Activated naive CD8-positive, alpha-beta T cell treated with anti-CD3 and anti-CD28 coated beads, Interleukin-2, amount 50 U/mL, for 16 hours (primary cell): ENCODE results near the gene HSPA4L.
A peak's percentile ranks its signal among the peaks of the same experiment; 100 is the strongest.

Experiments
- DNase-seq: peaks from one replicate; pipeline ENCODE4 v3.0.0-alpha.2; 2020; ENCODE audit warnings: low read depth, low spot score

Gene HSPA4L

DNA sequence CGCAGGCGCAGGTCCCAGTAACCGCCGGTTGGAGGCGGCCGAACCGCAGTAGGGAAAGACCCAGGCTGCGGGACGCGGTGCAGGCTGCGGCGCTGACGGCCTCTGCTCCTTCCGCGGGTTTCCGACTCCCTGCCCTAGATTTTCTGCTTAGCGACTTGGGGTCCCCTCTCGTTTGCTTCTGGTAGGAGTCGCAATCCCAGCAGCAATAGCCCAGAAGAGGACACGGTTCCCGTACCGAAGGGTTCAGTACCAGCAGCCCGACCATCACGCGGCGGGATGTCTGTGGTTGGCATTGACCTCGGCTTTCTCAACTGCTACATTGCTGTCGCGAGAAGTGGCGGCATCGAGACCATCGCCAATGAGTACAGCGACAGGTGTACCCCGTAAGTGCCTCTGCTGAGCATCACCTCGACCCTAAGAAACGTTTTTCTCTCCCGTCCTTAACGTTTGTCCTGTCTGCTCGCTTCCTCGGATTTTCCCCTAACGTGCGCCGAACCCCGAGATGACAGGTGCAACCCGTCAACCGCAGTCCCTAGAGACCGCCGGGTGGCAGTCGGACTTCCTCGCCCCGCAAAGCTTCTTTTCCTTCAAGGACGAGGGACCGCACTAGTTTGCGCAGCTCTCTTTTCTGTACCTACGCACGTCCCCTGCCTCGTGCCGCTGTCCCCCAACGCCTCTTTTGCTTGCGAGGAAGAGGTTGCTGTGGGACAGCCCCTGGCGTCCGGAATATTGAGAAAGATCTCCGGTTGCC is at the start of gene HSPA4L:
TSS of gene HSPA4L (plus strand) at position 48 of the 751 bp plus-strand sequence. CDS start at position 277, 229 bp downstream.
- no peak for DNase-seq

DNA sequence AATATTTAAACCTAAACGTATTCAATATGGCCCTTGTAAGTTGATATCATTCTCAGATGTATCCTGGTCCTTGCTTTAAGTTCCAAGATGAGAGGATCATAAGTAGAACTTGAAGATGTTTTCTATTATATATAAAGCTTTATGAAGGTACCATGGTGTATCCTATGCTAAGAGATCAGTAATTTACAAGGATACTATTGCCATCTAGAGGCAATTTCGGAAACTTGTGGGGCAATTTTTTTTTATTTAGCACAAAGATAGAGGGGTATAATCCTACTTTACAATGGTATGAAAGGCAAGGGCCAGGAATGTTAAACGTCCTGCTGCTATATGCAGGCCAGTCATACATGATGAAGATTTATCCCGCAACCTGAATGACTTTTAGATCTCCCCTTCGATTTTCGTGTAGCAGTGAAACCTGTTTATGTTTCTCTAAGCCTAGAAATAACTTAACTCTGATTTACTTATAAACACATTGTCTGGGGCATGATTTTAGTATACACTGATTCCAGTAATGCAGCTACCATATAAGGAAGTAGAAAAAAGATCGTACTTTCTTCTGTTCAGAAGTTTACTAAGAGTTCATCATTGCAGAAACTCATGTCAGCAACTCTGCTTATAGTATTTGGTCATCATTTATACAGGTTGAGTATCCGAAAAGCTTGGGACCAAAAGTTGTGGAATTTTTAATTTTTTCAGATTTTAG is 49.3 kb upstream of the HSPA4L start:
- DNase-seq: no peak

DNA sequence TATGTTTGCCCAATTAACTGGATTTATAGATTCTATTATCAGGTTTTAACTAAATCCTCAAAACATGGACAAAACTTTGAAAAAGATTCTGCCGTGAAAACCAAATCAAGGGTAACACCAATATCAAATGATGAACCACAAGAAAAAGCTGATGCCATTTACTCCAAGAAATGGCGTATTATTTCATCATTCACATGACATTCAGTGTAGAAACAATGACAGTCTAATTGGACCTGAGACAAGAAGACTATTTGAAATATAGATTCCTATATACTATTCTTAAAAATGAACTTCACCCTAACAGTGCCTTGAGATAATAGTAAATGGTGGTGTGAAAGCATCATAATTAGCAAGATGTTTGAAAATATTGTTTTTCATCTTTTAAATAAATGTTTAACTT is 47.1 kb upstream of the HSPA4L start:
- DNase-seq: no peak

DNA sequence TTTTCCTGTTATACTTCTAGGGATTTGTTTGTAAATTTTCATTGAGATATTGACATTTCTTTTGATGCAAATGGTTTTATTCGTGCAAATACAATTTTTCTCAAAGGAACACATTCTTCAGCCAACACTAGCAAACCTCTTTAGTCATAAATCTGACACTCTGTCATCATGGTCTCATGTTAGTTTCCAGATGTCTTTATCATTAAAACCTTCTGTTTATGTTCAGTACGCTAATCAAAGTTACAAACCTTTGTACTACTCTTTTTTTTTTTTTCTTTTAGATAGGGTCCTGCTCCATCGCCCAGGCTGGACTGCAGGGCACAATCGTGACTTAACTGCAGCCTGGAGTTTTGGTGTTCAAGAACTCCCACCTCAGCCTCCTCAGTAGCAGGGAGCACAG is 44.8 kb upstream of the HSPA4L start:
- DNase-seq: no peak

DNA sequence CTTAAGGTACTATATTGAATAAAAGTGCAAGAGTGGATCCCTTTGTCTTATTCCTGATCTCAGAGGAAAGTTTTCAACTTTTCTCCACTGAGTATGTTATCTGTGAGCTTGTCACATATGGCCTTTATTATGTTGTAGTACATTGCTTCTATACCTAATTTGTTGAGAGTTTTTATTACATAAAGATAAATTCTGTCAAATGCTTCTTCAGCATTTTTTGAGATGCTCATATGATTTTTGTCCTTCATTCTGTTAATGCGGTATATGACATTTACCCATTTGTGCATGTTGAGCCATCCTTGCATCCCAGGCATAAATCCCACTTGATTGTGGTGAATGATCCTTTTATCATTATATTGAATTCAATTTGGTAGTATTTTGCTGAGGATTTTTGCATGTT is 40.9 kb upstream of the HSPA4L start:
- DNase-seq: no peak

DNA sequence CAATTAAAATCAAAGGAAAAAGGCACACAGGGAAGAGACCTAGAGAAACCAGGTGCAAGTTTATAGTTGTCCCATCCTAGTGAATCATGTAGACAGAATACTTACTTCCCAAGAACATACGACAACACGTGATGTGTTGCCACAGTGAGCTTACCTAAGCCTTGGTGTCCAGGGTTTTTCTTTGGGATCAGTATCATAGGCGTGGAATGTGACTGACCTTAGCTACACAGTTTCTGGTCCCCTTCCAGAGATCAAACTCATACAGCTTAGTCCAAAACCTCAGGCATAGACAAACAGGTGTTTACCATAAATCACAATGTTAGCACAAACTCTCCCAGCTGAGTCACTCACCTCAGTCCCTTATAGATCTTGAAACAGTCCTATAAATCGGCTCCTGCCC is 34.2 kb upstream of the HSPA4L start:
- no peak for DNase-seq

DNA sequence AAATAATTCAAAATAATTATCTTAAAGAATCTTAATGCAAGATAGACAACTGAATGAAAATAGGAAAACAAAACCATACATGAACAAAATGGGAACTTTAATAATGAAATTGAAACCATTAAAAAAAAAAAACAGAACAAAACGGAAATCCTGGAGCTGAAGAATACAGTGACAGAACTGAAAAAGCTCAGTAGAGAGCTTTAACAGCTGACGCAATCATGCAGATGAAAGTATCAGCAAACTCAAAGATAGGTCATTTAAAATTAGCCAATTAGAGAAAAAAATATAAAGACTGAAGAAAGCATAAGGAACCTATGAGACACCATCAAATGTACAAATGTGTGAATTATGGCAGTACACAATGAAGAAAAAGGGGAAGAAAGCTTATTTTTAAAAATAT is 33.2 kb upstream of the HSPA4L start:
- DNase-seq: no peak

DNA sequence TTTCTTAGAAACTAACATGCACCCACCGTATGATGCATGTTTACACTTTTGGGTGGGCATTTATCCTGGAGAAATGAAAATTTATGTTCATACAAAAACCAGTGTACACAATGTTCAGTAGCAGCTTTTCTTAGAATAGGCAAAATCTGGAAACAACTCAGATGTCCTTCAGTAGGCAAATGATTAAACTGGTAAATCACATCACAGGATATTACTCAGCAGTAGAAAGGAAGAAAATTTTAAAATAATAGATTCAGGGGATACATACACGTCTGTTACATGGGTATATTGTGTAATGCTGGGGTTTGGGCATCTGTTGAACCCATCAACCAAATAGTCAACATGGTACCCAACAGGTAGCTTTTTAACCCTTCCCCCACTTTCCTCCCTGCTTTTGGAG is 25.2 kb upstream of the HSPA4L start:
- no peak for DNase-seq

DNA sequence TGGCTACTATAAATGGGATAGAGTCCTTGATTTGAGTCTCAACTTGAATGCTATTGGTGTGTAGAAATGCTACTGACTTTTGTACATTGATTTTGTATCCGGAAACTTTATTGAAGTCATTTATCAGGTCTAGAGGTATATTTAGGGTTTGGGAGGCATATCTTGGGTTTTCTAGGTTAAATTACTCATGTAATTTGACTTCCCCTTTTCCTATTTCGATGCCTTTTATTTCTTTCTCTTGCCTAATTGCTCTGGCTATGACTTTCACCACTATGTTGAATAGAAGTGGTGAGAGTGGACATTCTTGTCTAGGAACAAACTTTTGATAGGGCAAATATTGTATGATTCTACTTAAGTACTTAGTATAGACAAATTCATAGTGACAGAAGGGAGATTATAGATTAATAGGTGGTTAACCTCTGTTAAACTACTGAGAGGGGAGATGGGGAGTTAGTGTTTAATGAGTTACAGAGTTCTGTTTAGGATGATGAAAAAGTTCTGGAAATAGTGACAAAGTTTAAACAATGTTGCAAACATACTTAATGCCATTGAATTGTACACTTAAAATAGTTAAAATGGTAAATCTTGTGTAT is 22.8 kb upstream of the HSPA4L start:
- DNase-seq: no peak

DNA sequence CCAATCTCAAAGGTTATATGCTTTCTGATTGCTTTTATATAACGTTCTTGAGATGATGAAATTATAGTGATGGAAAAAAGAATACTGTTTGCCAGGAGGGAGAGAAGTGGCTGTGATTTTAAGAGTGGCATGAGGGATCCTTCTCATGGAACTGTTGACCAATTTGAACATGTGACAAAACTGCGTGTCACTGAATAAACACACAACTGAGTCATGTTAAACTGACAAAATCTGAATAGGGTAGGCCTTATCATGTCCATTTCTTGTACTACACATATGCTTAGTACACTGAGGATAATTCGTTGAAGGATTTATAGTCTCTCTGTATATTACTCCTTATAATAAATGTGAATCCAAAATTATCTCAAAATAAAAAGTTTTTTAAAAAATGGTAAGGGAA is 22.2 kb upstream of the HSPA4L start:
- DNase-seq: no peak

DNA sequence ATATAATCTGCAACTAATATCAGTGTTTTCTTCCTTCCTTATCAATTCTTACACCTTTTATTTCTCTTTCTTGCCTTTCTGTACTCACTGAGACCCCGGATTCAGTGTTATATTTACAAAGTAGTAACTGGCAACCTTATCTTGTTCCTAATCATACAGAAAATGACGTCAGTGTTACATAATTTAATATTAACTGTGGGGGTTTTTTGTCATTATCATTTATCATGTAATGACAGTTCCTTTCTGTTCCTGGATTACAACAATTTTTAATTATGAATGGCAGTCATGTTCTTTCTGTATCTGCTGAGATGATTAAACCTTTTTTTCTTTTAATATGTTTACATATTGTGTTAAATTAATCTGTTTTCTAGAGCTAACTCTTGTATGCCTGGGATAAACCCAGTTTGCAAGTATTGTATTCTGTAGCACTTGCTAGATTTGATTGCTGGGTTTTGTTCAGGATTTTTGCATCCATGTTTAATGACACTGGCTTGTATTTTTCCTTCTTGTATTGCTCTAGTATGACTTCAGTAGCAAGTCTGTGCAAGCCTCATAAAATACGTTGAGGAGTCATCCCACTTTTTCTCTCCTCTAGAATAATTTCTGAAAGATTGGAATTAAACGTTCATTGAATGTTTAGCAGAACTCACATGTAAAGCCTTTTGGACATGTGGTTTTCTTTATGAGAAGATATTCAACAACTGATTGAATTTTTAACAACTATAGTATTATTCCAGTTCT is 10.4 kb upstream of the HSPA4L start:
- no peak for DNase-seq

DNA sequence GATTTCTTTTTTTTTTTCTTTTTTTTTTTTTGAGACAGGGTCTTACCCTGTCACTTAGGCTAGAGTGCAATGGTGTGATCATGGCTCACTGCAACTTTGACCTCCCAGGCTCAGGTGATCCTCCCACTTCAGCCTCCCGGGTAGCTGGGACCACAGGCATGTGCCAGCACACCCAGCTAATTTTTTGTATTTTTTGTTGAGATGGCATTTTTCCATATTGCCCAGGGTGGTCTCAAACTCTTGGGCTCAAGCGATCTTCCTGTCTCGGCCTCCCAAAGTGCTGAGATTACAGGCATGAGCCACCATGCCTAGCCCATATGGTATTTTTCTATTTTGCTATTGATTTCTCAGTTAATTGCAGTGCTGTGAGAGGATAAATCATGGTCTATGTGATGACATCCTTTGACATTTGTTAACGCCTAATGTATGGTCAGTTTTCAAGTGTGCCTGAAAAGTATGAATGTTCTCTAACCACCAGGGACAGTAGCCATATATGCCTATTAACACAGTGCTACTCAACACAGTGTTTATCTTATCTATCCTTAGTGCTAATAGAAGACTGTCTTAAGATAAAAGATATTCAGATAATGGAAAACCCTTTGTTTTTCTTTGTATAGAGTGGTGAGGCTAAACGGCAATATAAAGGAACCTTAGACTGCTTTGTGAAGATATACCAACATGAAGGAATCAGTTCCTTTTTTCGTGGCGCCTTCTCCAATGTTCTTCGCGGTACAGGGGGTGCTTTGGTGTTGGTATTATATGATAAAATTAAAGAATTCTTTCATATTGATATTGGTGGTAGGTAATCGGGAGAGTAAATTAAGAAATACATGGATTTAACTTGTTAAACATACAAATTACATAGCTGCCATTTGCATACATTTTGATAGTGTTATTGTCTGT is 9.1 kb upstream of the HSPA4L start:
- no peak for DNase-seq

DNA sequence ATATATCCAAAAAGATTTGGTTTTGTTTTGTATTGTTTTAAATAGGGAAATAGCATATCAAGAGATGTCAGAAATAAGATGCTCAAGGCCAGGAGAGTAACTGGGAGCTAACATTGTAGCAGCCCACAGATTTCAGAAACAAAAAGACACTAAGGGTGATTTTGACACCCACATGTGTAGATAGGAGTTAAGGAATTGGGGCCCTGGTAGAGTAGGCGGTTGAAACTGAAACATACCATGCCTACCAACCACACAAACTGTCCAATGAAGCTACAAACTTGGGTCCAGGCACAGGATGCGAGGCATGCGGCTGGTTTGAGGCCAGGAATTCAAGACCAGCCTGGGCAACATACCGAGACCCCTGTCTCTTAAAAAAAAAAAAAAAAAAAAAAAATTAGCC is 6.3 kb upstream of the HSPA4L start:
- no peak for DNase-seq

DNA sequence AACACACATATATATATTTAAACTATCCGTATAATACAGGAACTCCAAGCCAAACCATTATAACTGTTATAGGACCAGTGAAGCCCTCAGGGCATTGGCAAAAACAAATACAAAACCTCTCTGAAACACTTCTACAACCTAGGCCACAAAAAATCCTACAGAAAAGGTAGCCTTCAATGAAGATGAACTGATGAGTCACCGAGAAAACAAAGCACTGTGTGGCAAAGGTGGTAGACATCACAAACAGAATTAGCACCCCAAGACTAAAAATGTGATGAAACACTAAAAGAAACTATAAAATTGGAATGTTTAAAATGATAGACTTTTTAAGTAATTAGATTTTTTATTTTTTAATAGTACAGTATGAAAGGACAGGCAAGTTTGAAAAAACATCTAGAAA is 5.5 kb upstream of the HSPA4L start:
- no peak for DNase-seq

DNA sequence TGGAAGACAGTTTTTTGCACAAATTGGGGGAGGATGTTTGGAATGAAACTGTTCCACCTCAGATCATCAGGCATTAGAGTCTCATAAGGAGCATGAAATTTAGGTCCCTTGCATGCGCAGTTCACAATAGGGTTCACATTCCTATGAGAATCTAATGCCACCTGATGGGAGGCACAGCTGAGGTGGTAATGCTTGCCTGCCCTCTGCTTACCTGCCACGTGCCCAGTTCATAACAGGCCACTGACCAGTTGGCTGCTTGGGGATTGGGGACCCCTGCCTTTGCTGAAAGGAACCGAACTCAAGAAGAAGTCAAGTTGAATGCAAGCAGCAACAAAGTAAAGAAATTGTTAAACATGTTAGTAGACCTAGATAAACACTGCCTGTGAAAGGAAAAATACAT is 4.6 kb upstream of the HSPA4L start:
- DNase-seq: no peak

DNA sequence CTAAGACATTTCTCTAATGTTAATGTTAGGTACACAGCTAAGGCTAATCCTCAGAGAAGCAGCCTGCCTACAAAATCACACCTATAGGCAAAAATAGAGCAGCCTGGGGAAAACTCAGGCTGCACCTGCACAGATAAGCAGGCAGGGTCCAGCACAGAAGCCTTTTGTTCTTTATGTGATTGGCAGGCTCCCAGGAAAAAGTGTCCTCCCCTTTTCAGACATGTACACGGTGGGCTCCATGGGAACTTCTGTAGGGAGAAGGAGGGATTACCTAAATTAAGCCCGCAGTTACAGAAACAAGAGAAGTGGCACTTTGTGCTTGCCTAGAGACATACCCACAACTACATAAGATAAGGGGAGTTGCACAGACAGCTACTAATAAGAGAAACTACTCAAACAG is 4.0 kb upstream of the HSPA4L start:
- no peak for DNase-seq

DNA sequence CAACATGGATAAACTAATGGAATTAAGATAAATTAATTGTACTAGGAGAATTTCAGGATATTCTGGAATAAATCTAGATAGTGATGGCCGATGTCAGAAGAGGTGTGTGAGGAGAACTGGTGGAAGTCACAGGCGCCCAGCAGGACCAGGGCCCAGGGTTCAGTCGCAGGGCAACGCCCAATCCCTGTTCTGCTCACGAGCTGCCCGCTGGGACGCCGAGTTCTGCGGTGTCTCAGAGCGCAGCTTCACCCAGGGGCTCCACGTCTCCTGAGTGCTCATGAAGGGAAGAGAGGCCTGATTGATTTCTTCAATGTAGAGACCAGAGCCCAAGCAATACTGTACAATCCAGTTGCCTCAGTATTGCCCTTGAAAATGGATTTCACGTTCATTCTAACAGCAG is 1.5 kb upstream of the HSPA4L start:
- no peak for DNase-seq

DNA sequence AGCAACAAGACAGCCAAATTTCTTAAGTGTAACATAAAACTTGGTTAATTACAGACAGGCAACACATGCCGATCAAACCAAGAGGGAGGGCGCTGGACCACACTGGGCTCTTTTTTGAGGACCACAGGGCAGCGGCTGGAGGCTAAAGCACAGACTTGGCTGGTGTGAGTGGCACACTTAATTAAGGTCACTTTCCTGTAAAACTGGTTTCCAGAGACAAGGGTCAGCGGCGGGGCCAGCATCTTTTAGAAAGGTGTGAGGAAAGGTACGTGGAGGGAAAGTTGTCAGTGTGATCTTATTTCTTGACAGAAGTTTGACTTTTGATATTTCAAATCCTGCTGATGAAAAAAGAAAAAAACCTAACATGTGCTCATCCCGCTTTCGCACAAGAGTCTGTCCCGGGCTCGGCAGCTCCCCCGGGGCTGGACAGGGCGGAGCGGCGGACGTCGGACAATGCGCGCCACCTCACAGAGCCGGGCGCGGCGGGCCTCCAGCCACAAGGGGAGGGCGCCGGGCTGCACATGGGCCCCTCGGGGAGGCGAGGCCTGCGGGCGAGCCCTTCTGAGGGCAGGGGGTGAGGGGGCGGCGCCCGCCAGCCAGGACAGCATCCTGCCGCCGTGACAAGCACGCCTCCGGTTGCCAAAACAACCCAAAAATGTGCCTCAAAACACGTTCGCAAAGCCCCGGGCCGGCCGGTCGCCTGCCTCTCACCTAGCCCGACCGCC is 660 bp upstream of the HSPA4L start:
- no peak for DNase-seq

DNA sequence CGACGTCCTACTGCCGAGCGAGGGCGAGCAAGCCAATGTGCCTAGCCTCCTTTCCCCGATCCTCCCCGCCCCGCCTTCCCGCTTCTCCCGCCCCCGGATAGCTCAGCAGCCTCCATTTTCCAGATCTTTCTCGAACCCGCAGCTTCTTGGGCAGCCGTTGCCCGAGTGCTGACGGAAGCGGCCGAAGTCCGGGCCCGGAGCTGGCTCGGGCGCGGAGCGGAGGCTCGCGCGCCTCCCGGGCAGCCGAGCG is 172 bp upstream of the HSPA4L start:
- DNase-seq: peak; percentile 4

DNA sequence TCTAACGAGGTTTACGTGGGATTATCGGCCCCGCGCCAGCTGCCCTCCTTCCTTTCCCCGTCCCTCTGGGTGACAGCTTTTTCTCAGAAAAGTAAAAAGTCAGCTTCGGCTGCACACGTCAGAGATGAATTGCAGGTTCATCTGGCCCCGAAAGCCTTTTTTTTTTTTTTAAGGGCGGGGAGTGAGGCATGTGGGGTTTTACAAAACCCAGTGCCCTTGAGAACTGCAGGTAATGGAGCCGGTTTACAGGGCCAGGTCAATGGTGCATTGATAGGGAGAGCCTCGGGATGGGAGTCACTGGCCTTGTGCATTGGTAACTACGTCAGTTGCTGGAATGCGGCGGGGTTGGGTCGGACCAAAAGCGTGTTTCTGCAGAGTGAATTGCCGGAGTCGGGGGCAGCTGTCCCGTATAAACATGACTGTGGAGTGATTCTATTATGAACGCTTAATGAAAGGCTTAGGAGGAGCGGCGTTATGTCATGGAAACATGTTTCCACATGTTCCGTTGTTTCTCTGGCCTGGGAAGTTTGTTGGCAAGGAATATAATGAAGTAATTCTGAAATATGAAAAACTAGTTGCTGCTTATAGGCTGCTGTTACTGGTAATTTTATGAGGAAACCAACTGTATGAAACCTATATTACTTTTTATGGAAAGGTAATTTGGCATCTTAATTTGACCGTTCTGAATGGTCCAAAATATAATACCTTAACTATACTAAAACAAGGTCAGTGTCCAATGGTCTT is 1.1 kb downstream of the HSPA4L start:
- no peak for DNase-seq
